Measurements from ENCODE around the gene SLC25A10. TPM values are rescaled to one million over a fixed set of nuclear protein-coding genes. Genes with fewer than 3 reads are reported as not detected.

SLC25A10 gene
- polyA plus RNA-seq, 3 donors: 1.8 to 2.3 (median 1.9) TPM

GRCh38 chr17:81719410-81720266 lies 7.6 kb downstream of the SLC25A10 start:
- no peak overlapping the region for H3K27ac ChIP-seq (ENCODE audit: low read depth in 1 of 2, low read length in 2 of 2)
- no peak overlapping the region for H3K9ac ChIP-seq (ENCODE audit: insufficient read depth, low read length, poor library complexity, severe bottlenecking)
- H3K36me3 Mint-ChIP-seq: peaks cover 0 to 10% of the 10 kb centered on the region in 2 donors
- intact Hi-C loops (cut with micrococcal nuclease): no loop called here
- H3K36me3 ChIP-seq (replicated peaks in 1 of 2; ENCODE audit: control insufficient read depth in 1 of 2, insufficient read depth in 2 of 2, low read length in 2 of 2): no peaks in the 10 kb centered on the region
- 91% methylated on average over 28 of the region's 33 CpGs for WGBS (ENCODE audit: insufficient coverage)
- H4K20me1 ChIP-seq (ENCODE audit: insufficient read depth, low read length): no peaks in the 10 kb centered on the region
- peaks cover 12 to 21% (median 20%) of the 10 kb centered on the region in 3 donors for H3K27me3 Mint-ChIP-seq (ENCODE audit: low read depth in 3 of 3)
- no peak for TF ChIP-seq CTCF (IDR thresholded peaks at IDR 0.05)
- no peak overlapping the region for H3K27ac Mint-ChIP-seq
- no peak overlapping the region for H2AFZ ChIP-seq (ENCODE audit: insufficient read depth, low read depth, low read length, poor library complexity, severe bottlenecking)
- H3K4me1 Mint-ChIP-seq: peaks cover 10% of the 10 kb centered on the region
- DNase-seq: no peak
- no peaks in the 10 kb centered on the region for H3K79me2 ChIP-seq (ENCODE audit: insufficient read depth, low read length)
- peaks cover 0 to 3% of the 10 kb centered on the region in 2 donors for H3K4me1 ChIP-seq (ENCODE audit: control insufficient read depth in 1 of 2, insufficient read depth in 2 of 2, low read length in 2 of 2)
- H3K4me2 ChIP-seq (replicated peaks; ENCODE audit: extremely low read depth, low read length, poor library complexity, severe bottlenecking): no peak overlapping the region
- H3K4me3 ChIP-seq (replicated peaks in 1 of 3; ENCODE audit: low read depth in 2 of 3, low read length in 3 of 3): no peak overlapping the region
- peaks cover 0 to 12% of the 10 kb centered on the region in 2 donors for H3K27me3 ChIP-seq (ENCODE audit: control insufficient read depth in 2 of 2, insufficient read depth in 2 of 2, low read length in 2 of 2)
- H3K9me3 ChIP-seq (replicated peaks in 1 of 2; ENCODE audit: control insufficient read depth in 1 of 2, insufficient read depth in 1 of 2, low read length in 2 of 2): no peaks in the 10 kb centered on the region
- no peak overlapping the region for H3K4me3 Mint-ChIP-seq
- H3K9me3 Mint-ChIP-seq: no peaks in the 10 kb centered on the region

- Histone ChIP-seq H3K79me2 (ENCODE audit: insufficient read depth, low read length) (no peaks in the 10 kb centered on the region), H3K9me3 (replicated peaks in 1 of 2; ENCODE audit: control insufficient read depth in 1 of 2, insufficient read depth in 1 of 2, low read length in 2 of 2) (no peaks in the 10 kb centered on the region), H3K4me3 (replicated peaks in 1 of 3; ENCODE audit: low read depth in 2 of 3, low read length in 3 of 3) (no peak overlapping the region), H3K27ac (ENCODE audit: low read depth in 1 of 2, low read length in 2 of 2) (no peak overlapping the region), H2AFZ (ENCODE audit: insufficient read depth, low read depth, low read length, poor library complexity, severe bottlenecking) (no peak overlapping the region), H3K36me3 (replicated peaks in 1 of 2; ENCODE audit: control insufficient read depth in 1 of 2, insufficient read depth in 2 of 2, low read length in 2 of 2) (no peaks in the 10 kb centered on the region), H3K4me2 (replicated peaks; ENCODE audit: extremely low read depth, low read length, poor library complexity, severe bottlenecking) (no peak overlapping the region), H4K20me1 (ENCODE audit: insufficient read depth, low read length) (no peaks in the 10 kb centered on the region), H3K4me1 (ENCODE audit: control insufficient read depth in 1 of 2, insufficient read depth in 2 of 2, low read length in 2 of 2) (peaks cover 0 to 3% of the 10 kb centered on the region in 2 donors), H3K9ac (ENCODE audit: insufficient read depth, low read length, poor library complexity, severe bottlenecking) (no peak overlapping the region), H3K27me3 (ENCODE audit: control insufficient read depth in 2 of 2, insufficient read depth in 2 of 2, low read length in 2 of 2) (peaks cover 0 to 12% of the 10 kb centered on the region in 2 donors)
- Mint-ChIP-seq H3K4me1 (peaks cover 10% of the 10 kb centered on the region), H3K27ac (no peak overlapping the region), H3K36me3 (peaks cover 0 to 10% of the 10 kb centered on the region in 2 donors), H3K4me3 (no peak overlapping the region), H3K9me3 (no peaks in the 10 kb centered on the region), H3K27me3 (ENCODE audit: low read depth in 3 of 3) (peaks cover 12 to 20% (median 19%) of the 10 kb centered on the region in 3 donors)
- TF ChIP-seq CTCF (IDR thresholded peaks at IDR 0.05): no peak
- WGBS (ENCODE audit: insufficient coverage): 95% methylated on average over 19 of the region's 33 CpGs
- intact Hi-C loops (cut with micrococcal nuclease): no loop called here
- no peak for DNase-seq
Measured at GRCh38 chr17:81720267-81721071, 8.4 kb downstream of the SLC25A10 start.

Data from CD14-positive monocyte (primary cell).